Subcutaneous adipose tissue (tissue), 4 donors: Measurements from ENCODE around the gene MUC22. TPM values are rescaled to one million over a fixed set of nuclear protein-coding genes. Genes with fewer than 3 reads are reported as not detected.

Experiments
- CTCF ChIP-seq: fragments of 450-650 bp; IDR thresholded peaks from one replicate; pipeline ENCODE4 v1.5.1; 2016; ENCODE audit warnings: low read depth, mild to moderate bottlenecking, control low read depth, antibody characterized with exemption, moderate library complexity
- total RNA-seq, 4 donors: library from RNA; depleted of rRNA; stranded (reverse); fragments of >200 nt; gene quantifications; one replicate each; pipeline ENCODE4 v1.1.0, GENCODE V29; 2016

MUC22 gene
- not detected for total RNA-seq

GRCh38 chr6:31010393-31011060 is at the start of gene MUC22:
Gene MUC22, plus strand, starts transcription at chr6:31010474. Its CDS starts 233 bp downstream, at chr6:31010707.
- TF ChIP-seq CTCF, result no peak

GRCh38 chr6:30960907-30961673 is 49.2 kb upstream of the MUC22 start:
- no peak for TF ChIP-seq CTCF

GRCh38 chr6:30962716-30963115 is 47.6 kb upstream of the MUC22 start:
- no peak for TF ChIP-seq CTCF

GRCh38 chr6:30963641-30964040 is 46.6 kb upstream of the MUC22 start:
- no peak for TF ChIP-seq CTCF

GRCh38 chr6:30964075-30964474 is 46.2 kb upstream of the MUC22 start:
- no peak for TF ChIP-seq CTCF

GRCh38 chr6:30965140-30965601 is 45.1 kb upstream of the MUC22 start:
- no peak for TF ChIP-seq CTCF

- TF ChIP-seq CTCF, result no peak
Observed at GRCh38 chr6:30966154-30966553, 44.1 kb upstream of the MUC22 start.
